OCI-LY1 (cell line): Measurements from ENCODE around the gene SOX10.
"Not testable (repeated sequence)": the region's sequence is repeated elsewhere in the genome, so short reads cannot be mapped to it uniquely, and the experiment has no call there.

Experiments used
- H2AFZ ChIP-seq: fragments of 200-600 bp; sonication (generic), shearing (Covaris generic); 2 replicates; pipeline ENCODE4 v1.6.0; 2014; ENCODE audit warnings: antibody characterized with exemption, mild to moderate bottlenecking, low read length
- H3F3A ChIP-seq: fragments of 200-600 bp; sonication (generic), shearing (Covaris generic); 2 replicates; pipeline ENCODE4 v1.6.0; 2014; ENCODE audit warnings: mild to moderate bottlenecking, antibody characterized with exemption, low read length, moderate library complexity; ENCODE audit not compliant: insufficient read depth
- H3K27ac ChIP-seq: fragments of 200-600 bp; sonication (generic); 2 replicates; pipeline ENCODE4 v1.5.1; 2014; ENCODE audit warnings: low read length, mixed run types, mild to moderate bottlenecking, low read depth; ENCODE audit not compliant: poor library complexity, severe bottlenecking
- H3K27me3 ChIP-seq: fragments of 200-600 bp; sonication (generic); 2 replicates; pipeline ENCODE4 v1.6.0; 2014; ENCODE audit warnings: antibody characterized with exemption, mild to moderate bottlenecking, low read length, moderate library complexity; ENCODE audit not compliant: insufficient read depth
- H3K36me3 ChIP-seq: fragments of 200-600 bp; sonication (generic); 2 replicates; pipeline ENCODE4 v1.6.1; 2014; ENCODE audit warnings: mild to moderate bottlenecking, antibody characterized with exemption, low read length, moderate library complexity, mixed read lengths; ENCODE audit not compliant: insufficient read depth
- H3K4me1 ChIP-seq: fragments of 200-600 bp; sonication (generic); 2 replicates; pipeline ENCODE4 v1.5.1; 2014; ENCODE audit warnings: mild to moderate bottlenecking, low read length, moderate library complexity; ENCODE audit not compliant: insufficient read depth, severe bottlenecking
- H3K4me2 ChIP-seq: fragments of 200-600 bp; sonication (generic), shearing (Covaris generic); 2 replicates; pipeline ENCODE4 v1.6.1; 2014; ENCODE audit warnings: low read length
- H3K4me3 ChIP-seq: fragments of 200-600 bp; sonication (generic); 2 replicates; pipeline ENCODE4 v1.5.1; 2014; ENCODE audit warnings: low read length, low read depth, mild to moderate bottlenecking, mixed read lengths; ENCODE audit not compliant: poor library complexity, severe bottlenecking
- H3K79me2 ChIP-seq: fragments of 200-600 bp; shearing (Covaris generic); 2 replicates; pipeline ENCODE4 v1.6.1; 2016; ENCODE audit warnings: mixed run types, low read length, mixed read lengths; ENCODE audit not compliant: insufficient read depth
- H3K9ac ChIP-seq: fragments of 200-600 bp; sonication (generic), shearing (Covaris generic); 2 replicates; pipeline ENCODE4 v1.6.1; 2014; ENCODE audit warnings: mild to moderate bottlenecking, low read length, mixed read lengths
- H3K9me2 ChIP-seq: fragments of 200-600 bp; sonication (generic), shearing (Covaris generic); 2 replicates; pipeline ENCODE4 v1.6.1; 2014; ENCODE audit warnings: low read depth, mild to moderate bottlenecking, low read length, mixed read lengths
- H3K9me3 ChIP-seq: fragments of 200-600 bp; shearing (Covaris generic); 2 replicates; pipeline ENCODE4 v1.6.1; 2014; ENCODE audit warnings: low read length, mixed read lengths
- H4K20me1 ChIP-seq: fragments of 200-600 bp; sonication (generic), shearing (Covaris generic); 2 replicates; pipeline ENCODE4 v1.6.0; 2016; ENCODE audit warnings: mild to moderate bottlenecking, low read length; ENCODE audit not compliant: insufficient read depth
- CTCF ChIP-seq: fragments of 200-600 bp; sonication (generic), shearing (Covaris generic); IDR thresholded peaks from 2 replicates; pipeline ENCODE4 v1.5.1; 2017; ENCODE audit warnings: mild to moderate bottlenecking, antibody characterized with exemption, low read length, moderate library complexity, mixed read lengths
- EZH2 ChIP-seq: fragments of 200-600 bp; sonication (generic), shearing (Covaris generic); IDR thresholded peaks from 2 replicates; pipeline ENCODE4 v1.8.0; 2017; ENCODE audit warnings: borderline replicate concordance, mixed run types, mild to moderate bottlenecking, antibody characterized with exemption, low read length, moderate library complexity, mixed read lengths

The SOX10 gene

DNA sequence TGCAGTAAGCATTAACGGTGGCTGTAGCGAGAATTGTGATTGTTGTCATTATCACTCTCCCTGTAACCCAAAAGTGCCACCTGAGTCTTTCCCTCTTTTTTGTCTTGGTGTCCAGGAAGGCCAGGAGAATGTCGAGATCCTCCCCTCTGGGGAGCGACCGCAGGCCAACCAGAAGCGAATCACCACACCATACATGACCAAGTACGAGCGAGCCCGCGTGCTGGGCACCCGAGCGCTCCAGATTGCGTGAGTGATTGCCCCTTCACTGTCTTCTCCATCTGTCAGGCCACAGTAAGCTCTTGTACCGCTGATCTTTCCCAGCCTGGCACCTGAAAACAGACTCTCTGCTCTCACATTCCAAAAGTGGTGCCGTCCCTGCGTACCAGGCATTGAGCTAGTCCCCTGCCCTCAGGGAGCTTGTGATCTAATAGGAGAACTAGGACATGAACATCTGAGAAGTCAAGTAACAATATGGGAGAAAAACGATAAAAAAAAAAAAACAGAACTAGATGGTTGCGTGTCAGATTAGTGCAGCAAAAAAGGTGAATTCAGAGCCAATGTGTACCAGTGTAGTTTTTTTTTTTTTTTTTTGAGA is 25.0 kb downstream of the SOX10 start:
- H2AFZ ChIP-seq = no peak overlapping the region
- no peaks in the 10 kb centered on the region for H4K20me1 ChIP-seq
- H3K9me3 ChIP-seq = no peaks in the 10 kb centered on the region
- H3K4me2 ChIP-seq = no peak overlapping the region
- no peak overlapping the region for H3K27ac ChIP-seq
- H3K9me2 ChIP-seq = no peaks in the 10 kb centered on the region
- H3K79me2 ChIP-seq = peaks cover 7% of the 10 kb centered on the region
- H3K36me3 ChIP-seq = peaks cover 60% of the 10 kb centered on the region
- H3F3A ChIP-seq = no peaks in the 10 kb centered on the region
- no peaks in the 10 kb centered on the region for H3K27me3 ChIP-seq
- no peak overlapping the region for H3K4me3 ChIP-seq
- no peak overlapping the region for H3K9ac ChIP-seq
- no peak for TF ChIP-seq CTCF
- TF ChIP-seq EZH2 = no peak
- H3K4me1 ChIP-seq = peaks cover 11% of the 10 kb centered on the region

DNA sequence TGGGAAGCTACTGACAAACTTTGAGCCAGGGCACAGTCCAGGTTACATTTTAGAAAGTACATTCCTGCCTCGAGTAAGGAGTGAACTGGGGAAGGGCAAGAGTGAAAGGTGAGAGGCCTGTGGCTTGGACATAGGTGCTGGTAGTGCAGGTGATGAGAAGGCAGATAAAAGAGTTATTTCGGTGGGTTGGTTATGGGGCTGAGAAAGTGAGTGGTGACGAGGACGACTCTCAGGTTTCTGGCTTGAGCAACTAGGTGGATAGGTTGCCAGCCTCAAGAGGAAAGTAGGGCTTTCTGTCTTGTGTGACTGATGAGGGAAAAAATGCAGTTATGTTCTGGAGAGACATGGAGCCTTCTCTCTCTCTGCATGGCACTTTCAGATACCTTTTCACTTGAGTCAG is 27.1 kb downstream of the SOX10 start:
- Histone ChIP-seq H4K20me1 (no peaks in the 10 kb centered on the region), H3K27me3 (no peaks in the 10 kb centered on the region), H3K4me3 (no peak overlapping the region), H3K9me2 (no peaks in the 10 kb centered on the region), H3K36me3 (peaks cover 53% of the 10 kb centered on the region), H3F3A (no peaks in the 10 kb centered on the region), H3K9ac (no peak overlapping the region), H3K27ac (no peak overlapping the region), H3K4me2 (no peak overlapping the region), H3K9me3 (no peaks in the 10 kb centered on the region), H3K79me2 (peaks cover 11% of the 10 kb centered on the region), H2AFZ (no peak overlapping the region), H3K4me1 (peaks cover 20% of the 10 kb centered on the region)
- no peak for TF ChIP-seq CTCF
- no peak for TF ChIP-seq EZH2

GRCh38 chr22:37955825-37956397 is 28.4 kb downstream of the SOX10 start:
- H3K4me3 ChIP-seq, H2AFZ ChIP-seq, H3K4me2 ChIP-seq, H3K27me3 ChIP-seq, H3K9ac ChIP-seq, H3F3A ChIP-seq, H4K20me1 ChIP-seq, H3K9me2 ChIP-seq, H3K9me3 ChIP-seq, H3K27ac ChIP-seq: not testable (repeated sequence)
- Histone ChIP-seq H3K36me3 (peaks cover 40% of the 10 kb centered on the region), H3K79me2 (peaks cover 11% of the 10 kb centered on the region), H3K4me1 (peaks cover 20% of the 10 kb centered on the region)

DNA sequence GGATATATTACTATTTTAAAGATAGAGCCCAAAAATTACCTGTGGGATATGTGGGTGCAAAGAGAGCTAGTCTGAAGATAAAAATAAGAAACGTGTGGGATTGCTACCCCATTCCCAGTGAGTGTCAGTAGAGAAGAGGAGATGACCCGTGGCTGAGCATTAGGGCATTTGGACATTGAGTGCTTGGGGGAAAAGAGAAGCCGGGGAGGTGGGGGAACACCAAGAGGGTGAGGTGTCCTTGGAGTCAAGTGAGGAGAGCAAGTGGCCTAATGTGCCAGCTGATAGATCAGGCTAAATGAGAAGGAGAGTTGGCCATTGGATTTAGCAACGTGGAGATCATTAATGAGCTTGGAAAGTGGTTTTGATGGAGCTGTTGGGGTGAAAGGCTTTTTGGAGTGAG is 29.7 kb downstream of the SOX10 start:
- peak overlapping the region; percentile 79 for H3K4me2 ChIP-seq
- peaks cover 20% of the 10 kb centered on the region for H3K4me1 ChIP-seq
- no peaks in the 10 kb centered on the region for H3K9me2 ChIP-seq
- peaks cover 11% of the 10 kb centered on the region for H3K79me2 ChIP-seq
- TF ChIP-seq CTCF (no peak), EZH2 (no peak)
- H3K9ac ChIP-seq = peak overlapping the region; percentile 92
- H3F3A ChIP-seq = no peaks in the 10 kb centered on the region
- peaks cover 31% of the 10 kb centered on the region for H3K36me3 ChIP-seq
- no peaks in the 10 kb centered on the region for H4K20me1 ChIP-seq
- H3K4me3 ChIP-seq = peak overlapping the region; percentile 95
- no peaks in the 10 kb centered on the region for H3K27me3 ChIP-seq
- no peak overlapping the region for H2AFZ ChIP-seq
- no peak overlapping the region for H3K27ac ChIP-seq
- H3K9me3 ChIP-seq = no peaks in the 10 kb centered on the region
